ENCODE measurements around the gene RNF146. TPM values are rescaled to one million over a fixed set of nuclear protein-coding genes. Genes with fewer than 3 reads are reported as not detected.

Gene RNF146
- total and polyA plus RNA-seq, 2 experiments from 2014 or later = 24.2 to 43.7 TPM

DNA sequence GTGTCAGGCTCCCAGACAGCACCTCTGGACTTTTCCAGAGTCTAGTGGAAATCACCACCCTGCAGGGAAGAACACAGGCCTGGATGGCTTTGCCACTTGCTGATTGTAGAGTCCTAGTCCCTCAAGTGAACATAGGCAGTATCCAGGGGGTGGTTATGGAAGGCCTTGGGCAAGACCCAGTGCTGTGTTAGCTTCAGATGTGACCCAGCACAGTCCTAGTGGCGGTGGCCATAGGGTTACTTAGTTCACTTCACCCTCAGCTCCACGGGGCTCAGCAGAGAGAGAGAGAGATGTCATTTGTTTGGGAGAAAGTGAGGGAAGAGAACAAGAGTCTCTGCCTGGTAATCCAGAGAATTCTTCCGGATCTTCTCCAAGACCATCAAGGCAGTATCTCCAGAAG lies 37.3 kb downstream of the RNF146 start (continued):
- TF ChIP-seq, protein P1, sequence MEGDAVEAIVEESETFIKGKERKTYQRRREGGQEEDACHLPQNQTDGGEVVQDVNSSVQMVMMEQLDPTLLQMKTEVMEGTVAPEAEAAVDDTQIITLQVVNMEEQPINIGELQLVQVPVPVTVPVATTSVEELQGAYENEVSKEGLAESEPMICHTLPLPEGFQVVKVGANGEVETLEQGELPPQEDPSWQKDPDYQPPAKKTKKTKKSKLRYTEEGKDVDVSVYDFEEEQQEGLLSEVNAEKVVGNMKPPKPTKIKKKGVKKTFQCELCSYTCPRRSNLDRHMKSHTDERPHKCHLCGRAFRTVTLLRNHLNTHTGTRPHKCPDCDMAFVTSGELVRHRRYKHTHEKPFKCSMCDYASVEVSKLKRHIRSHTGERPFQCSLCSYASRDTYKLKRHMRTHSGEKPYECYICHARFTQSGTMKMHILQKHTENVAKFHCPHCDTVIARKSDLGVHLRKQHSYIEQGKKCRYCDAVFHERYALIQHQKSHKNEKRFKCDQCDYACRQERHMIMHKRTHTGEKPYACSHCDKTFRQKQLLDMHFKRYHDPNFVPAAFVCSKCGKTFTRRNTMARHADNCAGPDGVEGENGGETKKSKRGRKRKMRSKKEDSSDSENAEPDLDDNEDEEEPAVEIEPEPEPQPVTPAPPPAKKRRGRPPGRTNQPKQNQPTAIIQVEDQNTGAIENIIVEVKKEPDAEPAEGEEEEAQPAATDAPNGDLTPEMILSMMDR (conservative IDR thresholded peaks at IDR 0.05; ENCODE audit: low read depth in 2 of 2) = no peak
- no peak for TF ChIP-seq POLR2AphosphoS5 (IDR thresholded peaks at IDR 0.05; ENCODE audit: low read depth)
- TF ChIP-seq, protein P2, sequence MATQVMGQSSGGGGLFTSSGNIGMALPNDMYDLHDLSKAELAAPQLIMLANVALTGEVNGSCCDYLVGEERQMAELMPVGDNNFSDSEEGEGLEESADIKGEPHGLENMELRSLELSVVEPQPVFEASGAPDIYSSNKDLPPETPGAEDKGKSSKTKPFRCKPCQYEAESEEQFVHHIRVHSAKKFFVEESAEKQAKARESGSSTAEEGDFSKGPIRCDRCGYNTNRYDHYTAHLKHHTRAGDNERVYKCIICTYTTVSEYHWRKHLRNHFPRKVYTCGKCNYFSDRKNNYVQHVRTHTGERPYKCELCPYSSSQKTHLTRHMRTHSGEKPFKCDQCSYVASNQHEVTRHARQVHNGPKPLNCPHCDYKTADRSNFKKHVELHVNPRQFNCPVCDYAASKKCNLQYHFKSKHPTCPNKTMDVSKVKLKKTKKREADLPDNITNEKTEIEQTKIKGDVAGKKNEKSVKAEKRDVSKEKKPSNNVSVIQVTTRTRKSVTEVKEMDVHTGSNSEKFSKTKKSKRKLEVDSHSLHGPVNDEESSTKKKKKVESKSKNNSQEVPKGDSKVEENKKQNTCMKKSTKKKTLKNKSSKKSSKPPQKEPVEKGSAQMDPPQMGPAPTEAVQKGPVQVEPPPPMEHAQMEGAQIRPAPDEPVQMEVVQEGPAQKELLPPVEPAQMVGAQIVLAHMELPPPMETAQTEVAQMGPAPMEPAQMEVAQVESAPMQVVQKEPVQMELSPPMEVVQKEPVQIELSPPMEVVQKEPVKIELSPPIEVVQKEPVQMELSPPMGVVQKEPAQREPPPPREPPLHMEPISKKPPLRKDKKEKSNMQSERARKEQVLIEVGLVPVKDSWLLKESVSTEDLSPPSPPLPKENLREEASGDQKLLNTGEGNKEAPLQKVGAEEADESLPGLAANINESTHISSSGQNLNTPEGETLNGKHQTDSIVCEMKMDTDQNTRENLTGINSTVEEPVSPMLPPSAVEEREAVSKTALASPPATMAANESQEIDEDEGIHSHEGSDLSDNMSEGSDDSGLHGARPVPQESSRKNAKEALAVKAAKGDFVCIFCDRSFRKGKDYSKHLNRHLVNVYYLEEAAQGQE (IDR thresholded peaks at IDR 0.05; ENCODE audit: unreplicated experiment) = no peak
- no peak for TF ChIP-seq EZH2 (IDR thresholded peaks at IDR 0.05; ENCODE audit: low read depth, unreplicated experiment)
- TF ChIP-seq EZH2phosphoT487 (IDR thresholded peaks at IDR 0.05; ENCODE audit: unreplicated experiment) = no peak
- TF ChIP-seq NANOG (IDR thresholded peaks at IDR 0.05; ENCODE audit: borderline replicate concordance) = no peak
- TF ChIP-seq CREB1 (CRISPR knock-in tag; IDR thresholded peaks at IDR 0.05; ENCODE audit: low read depth) = no peak
- TF ChIP-seq, protein P3, sequence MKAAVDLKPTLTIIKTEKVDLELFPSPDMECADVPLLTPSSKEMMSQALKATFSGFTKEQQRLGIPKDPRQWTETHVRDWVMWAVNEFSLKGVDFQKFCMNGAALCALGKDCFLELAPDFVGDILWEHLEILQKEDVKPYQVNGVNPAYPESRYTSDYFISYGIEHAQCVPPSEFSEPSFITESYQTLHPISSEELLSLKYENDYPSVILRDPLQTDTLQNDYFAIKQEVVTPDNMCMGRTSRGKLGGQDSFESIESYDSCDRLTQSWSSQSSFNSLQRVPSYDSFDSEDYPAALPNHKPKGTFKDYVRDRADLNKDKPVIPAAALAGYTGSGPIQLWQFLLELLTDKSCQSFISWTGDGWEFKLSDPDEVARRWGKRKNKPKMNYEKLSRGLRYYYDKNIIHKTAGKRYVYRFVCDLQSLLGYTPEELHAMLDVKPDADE (IDR thresholded peaks at IDR 0.05) = no peak
- no peak for TF ChIP-seq JUNB (IDR thresholded peaks at IDR 0.05; ENCODE audit: unreplicated experiment)
- no peak for TF ChIP-seq ZNF331 (CRISPR knock-in tag; IDR thresholded peaks at IDR 0.05; ENCODE audit: low read depth)
- TF ChIP-seq ZNF114 (CRISPR knock-in tag; IDR thresholded peaks at IDR 0.05) = no peak

DNA sequence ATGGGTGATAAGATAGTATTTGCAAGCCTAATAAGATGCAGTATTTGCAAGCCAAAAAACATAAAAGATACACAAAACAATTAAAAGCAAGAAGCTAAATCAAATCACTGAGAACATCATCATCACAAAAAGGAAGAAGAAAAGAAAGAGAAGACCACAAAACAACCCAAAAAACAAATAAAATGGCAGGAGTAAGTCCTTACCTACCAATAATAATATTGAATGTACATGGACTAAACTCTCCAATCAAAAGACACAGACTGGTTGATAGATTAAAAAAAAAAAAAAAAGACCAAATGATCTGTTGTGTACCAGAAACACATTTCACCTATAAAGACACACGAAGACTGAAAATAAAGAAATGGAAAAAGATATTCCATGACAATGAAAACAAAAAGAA lies 39.1 kb downstream of the RNF146 start:
- H3K36me3 Mint-ChIP-seq (ENCODE audit: low read depth) = peaks cover 24% of the 10 kb centered on the region
- H3K4me2 ChIP-seq = no peak overlapping the region
- H3K27ac ChIP-seq (ENCODE audit: low read depth) = no peak overlapping the region
- peaks cover 64% of the 10 kb centered on the region for H3K79me2 ChIP-seq (replicated peaks; ENCODE audit: insufficient read depth)
- ATAC-seq = no peak
- peaks cover 7% of the 10 kb centered on the region; the same call in 2 of the 3 replicates for H3K4me1 Mint-ChIP-seq
- H3K27ac Mint-ChIP-seq = no peak overlapping the region
- no peaks in the 10 kb centered on the region for H3K27me3 ChIP-seq (ENCODE audit: insufficient read depth)
- no peaks in the 10 kb centered on the region; the same call in 1 of the 2 replicates for H3K4me1 ChIP-seq (ENCODE audit: insufficient read depth)
- no peak overlapping the region for H2AFZ ChIP-seq
- H3K9me3 Mint-ChIP-seq = peaks cover 8% of the 10 kb centered on the region; the same call in 1 of the 3 replicates
- no peaks in the 10 kb centered on the region for H3K9me2 ChIP-seq (ENCODE audit: insufficient read depth)
- no peaks in the 10 kb centered on the region for H4K20me1 ChIP-seq (replicated peaks; ENCODE audit: insufficient read depth)
- H3K27me3 Mint-ChIP-seq (ENCODE audit: insufficient read depth, low read depth, poor library complexity) = no peaks in the 10 kb centered on the region
- no peak overlapping the region for H3K4me3 Mint-ChIP-seq
- no peak for DNase-seq (ENCODE audit: low spot score)
- H3F3A ChIP-seq (replicated peaks; ENCODE audit: low read depth) = no peaks in the 10 kb centered on the region
- peaks cover 3% of the 10 kb centered on the region; the same call in 1 of the 2 replicates for H3K36me3 ChIP-seq (ENCODE audit: insufficient read depth)
- no peak overlapping the region for H3K4me3 ChIP-seq
- TF ChIP-seq ZNF114 (CRISPR knock-in tag; IDR thresholded peaks at IDR 0.05) (no peak), EZH2 (IDR thresholded peaks at IDR 0.05; ENCODE audit: low read depth, unreplicated experiment) (no peak), POLR2AphosphoS5 (IDR thresholded peaks at IDR 0.05; ENCODE audit: low read depth) (no peak), JUNB (IDR thresholded peaks at IDR 0.05; ENCODE audit: unreplicated experiment) (no peak), NANOG (IDR thresholded peaks at IDR 0.05; ENCODE audit: borderline replicate concordance) (no peak), ZNF331 (CRISPR knock-in tag; IDR thresholded peaks at IDR 0.05; ENCODE audit: low read depth) (no peak), EZH2phosphoT487 (IDR thresholded peaks at IDR 0.05; ENCODE audit: unreplicated experiment) (no peak), STAT1 (IDR thresholded peaks at IDR 0.05; ENCODE audit: unreplicated experiment) (no peak), CREB1 (CRISPR knock-in tag; IDR thresholded peaks at IDR 0.05; ENCODE audit: low read depth) (no peak)
- TF ChIP-seq, protein P3 (IDR thresholded peaks at IDR 0.05) = no peak
- TF ChIP-seq, protein P1 (conservative IDR thresholded peaks at IDR 0.05; ENCODE audit: low read depth in 2 of 2) = no peak
- TF ChIP-seq, protein P2 (IDR thresholded peaks at IDR 0.05; ENCODE audit: unreplicated experiment) = no peak
